Sigmoid colon (tissue), 3 donors: ENCODE data around the gene CACNA1F.

ENCODE experiments used
- POLR2A ChIP-seq, 2 donors: fragments of 450-650 bp; IDR thresholded peaks; one replicate each; pipeline ENCODE4 v1.6.1; 2016; ENCODE audit warnings: antibody characterized with exemption in 2 of 2, mild to moderate bottlenecking in 2 of 2, moderate library complexity in 2 of 2
- TF ChIP-seq, protein P1 (sequence below), 4 experiments: fragments of 450-650 bp in 3 of 4; fragments of 200-600 bp in 1 of 4; IDR thresholded peaks; one replicate each; pipeline ENCODE4 v1.5.1; 2016 to 2019; ENCODE audit warnings: antibody characterized with exemption in 4 of 4, mild to moderate bottlenecking in 3 of 4, moderate library complexity in 2 of 4

DNA sequence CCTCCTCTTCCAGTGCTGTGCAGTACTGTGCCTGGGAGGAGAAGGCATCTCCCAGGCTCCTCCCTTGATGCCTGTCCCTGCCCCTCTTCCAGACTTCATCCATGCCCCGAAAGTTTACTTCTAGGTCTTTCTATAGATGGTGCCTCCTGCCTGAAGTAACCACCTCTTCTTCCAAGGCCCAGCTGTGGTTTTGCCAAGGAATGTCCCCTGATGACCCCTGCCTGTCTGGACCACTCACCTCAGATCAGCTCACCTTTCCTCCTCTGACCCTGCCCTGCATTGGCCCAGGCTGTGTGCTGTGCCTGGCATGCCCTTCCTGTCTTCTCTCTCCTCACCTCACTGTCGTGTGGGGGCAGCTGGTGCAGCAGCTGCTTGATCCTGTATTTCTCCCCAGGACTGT is 53.8 kb downstream of the CACNA1F start:
- TF ChIP-seq, protein P1, sequence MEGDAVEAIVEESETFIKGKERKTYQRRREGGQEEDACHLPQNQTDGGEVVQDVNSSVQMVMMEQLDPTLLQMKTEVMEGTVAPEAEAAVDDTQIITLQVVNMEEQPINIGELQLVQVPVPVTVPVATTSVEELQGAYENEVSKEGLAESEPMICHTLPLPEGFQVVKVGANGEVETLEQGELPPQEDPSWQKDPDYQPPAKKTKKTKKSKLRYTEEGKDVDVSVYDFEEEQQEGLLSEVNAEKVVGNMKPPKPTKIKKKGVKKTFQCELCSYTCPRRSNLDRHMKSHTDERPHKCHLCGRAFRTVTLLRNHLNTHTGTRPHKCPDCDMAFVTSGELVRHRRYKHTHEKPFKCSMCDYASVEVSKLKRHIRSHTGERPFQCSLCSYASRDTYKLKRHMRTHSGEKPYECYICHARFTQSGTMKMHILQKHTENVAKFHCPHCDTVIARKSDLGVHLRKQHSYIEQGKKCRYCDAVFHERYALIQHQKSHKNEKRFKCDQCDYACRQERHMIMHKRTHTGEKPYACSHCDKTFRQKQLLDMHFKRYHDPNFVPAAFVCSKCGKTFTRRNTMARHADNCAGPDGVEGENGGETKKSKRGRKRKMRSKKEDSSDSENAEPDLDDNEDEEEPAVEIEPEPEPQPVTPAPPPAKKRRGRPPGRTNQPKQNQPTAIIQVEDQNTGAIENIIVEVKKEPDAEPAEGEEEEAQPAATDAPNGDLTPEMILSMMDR (IDR thresholded peaks at IDR 0.05) = no peak
- no peak for TF ChIP-seq POLR2A (IDR thresholded peaks at IDR 0.05)
